HG03565 (cell line): ENCODE results near the gene GJB6.

ENCODE experiments used
- ATAC-seq: cut with Tn5 transposase; IDR thresholded peaks from one replicate; pipeline ENCODE4 v1.9.1; 2021; ENCODE audit warnings: mild to moderate bottlenecking, moderate library complexity; ENCODE audit not compliant: unreplicated experiment

The GJB6 gene

GRCh38 chr13:20227730-20228129 is 4.4 kb downstream of the GJB6 start:
- no peak for ATAC-seq

- no peak for ATAC-seq
These were observed 4.8 kb downstream of the GJB6 start for GRCh38 chr13:20227288-20227687.

DNA sequence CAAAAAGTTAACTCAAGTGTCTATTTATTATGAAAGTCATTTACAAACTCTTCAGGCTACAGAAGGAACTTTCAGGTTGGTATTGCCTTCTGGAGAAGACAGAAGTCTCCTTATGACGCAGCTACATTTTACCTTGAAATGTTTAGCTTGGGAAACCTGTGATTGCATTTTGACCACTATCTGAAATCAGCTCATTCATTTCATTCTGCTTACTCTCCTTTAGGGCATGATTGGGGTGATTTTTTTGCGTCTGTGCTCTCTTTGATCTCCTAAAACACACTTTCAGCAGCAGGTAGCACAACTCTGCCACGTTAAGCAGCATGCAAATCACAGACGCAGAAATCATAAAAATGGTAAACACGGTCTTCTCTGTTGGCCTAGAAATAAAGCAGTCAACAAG is 9.6 kb downstream of the GJB6 start:
- no peak for ATAC-seq

DNA sequence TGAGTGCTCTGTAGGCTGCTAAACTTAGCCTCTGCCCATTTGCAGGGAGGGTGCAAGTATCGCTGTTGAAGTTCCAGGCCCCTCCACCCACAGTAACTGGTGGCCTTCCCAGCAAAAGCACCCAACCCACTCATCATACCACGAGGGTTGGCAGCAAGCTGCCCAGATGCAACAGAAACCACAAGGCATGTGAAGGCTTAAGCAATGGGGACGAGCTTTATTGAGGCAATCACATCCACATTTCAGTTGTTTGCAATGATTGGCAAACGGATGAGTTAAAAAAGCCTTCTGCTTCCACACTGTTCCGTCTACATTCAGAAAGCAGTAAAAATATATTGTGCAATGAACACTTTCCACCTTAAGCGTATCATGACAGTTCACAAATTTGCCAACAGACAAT is 10.3 kb downstream of the GJB6 start:
- no peak for ATAC-seq

GRCh38 chr13:20219577-20219976 is 12.5 kb downstream of the GJB6 start:
- peak; percentile 92 for ATAC-seq

DNA sequence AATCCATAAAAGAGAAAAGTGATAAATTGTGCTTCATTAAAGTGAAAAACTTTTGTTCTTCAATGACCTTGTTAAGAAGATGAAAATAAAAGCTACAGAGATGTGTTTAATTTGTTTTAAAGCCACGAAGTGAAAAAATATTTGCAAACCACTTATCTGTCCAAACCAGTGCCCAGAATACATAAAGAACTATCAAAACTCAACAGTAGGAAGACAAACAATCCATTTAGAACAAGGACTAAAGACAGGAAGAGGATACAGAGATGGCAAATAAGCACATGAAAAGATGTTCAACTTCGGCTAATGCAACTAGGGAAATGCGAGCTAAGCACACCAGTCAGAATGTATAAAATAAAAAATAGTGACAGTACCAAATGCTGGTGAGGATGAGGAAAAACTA is 15.0 kb downstream of the GJB6 start:
- no peak for ATAC-seq

DNA sequence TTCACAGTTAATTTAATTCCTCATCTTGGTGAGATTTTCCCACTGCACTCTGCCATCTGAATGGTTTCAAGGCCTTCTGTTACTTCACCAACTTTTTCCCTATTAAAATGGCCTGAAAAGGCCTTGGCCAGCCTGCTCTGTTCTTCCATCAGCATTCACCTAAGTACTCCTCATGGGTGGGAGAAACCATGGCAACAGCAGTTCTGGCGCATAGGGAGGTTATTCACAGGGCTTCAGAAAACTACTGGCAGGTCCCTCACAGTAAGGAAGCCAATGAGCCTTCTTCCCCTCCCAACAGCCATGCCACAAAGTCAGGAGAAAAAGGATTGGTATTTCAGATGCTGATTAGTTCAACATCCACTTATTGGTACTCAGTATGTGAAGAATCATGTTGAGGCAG is 22.2 kb downstream of the GJB6 start:
- no peak for ATAC-seq

DNA sequence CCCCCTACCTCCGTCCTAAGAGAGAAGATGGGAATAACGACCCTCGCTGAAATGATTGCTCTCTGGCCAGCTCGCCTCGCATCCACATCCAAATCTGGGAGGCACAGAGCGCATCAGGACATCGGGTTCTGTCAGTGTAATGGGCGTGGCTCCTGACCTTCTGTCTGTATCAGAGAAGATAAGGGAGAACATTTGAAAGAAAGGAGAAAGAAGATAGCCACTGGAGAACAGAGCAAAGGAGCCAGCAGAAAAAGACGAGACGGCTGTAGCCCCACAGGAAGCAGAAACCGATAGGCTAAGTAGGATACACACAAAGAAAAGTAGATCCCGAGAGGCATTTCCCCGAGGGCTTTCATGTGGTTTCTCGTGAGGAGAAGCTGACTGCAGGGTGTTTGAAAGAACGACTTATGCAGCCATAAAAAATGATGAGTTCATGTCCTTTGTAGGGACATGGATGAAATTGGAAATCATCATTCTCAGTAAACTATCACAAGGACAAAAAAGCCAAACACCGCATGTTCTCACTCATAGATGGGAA is 25.4 kb downstream of the GJB6 start:
- ATAC-seq: no peak

- no peak for ATAC-seq
These were observed 25.9 kb downstream of the GJB6 start for GRCh38 chr13:20206065-20206697.

DNA sequence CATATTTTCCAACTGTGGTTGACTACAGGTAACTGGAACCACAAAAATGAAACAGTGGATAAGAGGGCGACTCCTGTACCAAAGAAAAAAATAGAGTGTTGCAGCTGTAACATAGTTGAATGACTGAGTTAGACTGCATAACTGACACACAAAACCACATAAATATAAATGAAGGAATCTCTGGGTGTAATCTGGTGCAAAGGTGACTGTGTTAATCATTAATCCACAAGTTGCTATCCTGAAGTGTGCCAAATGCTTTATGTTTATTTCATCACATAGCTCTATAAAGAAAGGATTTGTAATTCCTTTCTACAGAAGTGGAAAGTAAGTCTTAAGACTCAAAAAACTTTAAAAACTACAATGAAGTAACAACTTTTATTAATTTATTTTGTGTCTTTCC is 33.3 kb downstream of the GJB6 start:
- no peak for ATAC-seq

DNA sequence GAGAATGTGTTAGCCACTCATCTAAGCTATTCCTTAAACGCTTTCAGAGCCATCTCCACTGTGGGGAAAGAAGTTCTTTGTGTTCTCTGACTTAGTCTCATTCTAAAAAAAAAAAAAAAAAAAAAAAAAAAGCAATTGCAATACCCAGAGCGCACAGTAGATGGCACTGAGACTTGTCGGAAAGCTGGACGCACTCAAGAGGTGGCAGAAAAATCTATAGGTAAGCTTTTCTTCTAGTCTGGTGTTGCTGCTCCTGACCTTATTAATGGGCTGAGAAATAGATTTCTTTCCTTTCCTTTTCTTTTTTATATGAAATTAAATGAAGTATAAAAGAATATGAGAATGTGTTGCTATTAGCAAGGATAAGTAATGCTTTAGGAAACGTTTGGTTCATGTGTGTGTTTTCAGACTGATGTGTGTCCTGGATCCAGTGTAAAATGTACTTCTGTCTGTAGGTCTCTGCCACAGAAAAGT is 34.7 kb downstream of the GJB6 start:
- ATAC-seq: no peak

DNA sequence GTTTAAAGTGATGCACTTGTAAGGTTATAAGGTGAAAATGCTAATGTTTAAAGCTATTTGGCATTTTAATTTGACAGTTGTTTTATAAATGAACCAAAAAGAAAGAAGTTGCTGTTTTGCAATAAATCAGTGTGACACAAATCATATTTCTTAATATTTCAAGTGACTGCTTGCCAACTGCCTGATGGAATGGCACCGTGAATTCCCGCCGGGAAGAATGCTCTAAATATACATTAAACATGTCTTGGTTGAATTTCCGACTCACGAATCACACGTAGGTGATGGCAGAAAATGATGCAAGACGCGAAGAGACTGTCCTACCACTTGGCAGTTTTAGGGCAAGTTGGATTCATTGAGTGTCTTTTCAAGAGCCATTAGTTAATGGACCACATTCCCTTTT is 36.3 kb downstream of the GJB6 start:
- no peak for ATAC-seq

DNA sequence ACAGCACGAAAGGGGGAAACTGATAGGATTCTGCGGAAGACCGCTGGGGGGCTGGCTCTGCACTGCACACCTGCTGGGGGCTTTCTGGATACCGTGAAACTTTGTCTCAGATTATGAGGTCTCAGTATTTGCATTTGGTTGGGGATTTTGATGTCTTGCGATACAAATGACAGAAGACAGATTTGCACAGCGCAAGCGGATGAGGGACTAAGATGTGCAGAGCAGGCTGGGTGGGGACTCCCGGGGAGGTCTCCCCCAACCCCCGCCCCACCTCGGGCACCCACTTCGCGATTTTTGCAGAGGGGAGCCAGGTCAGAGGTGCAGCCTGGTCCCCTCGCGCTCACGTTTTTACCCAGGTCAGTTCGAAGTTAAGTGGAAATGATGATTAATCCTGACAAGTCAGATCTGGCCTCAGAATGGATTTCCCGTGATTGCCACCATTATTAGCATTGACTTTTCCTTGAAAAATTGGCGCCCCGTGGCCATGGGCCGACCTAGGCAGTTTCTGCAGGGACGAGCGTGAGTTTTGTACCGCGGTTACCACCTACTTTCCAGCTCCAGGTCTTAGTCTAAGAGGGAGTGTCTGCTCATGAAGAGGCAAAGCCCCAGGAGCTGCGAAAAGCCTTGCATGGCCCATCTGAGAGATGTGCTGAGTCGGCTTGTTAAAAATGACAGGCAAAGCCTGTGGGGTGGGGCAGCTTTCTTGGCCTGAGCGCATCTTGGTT is 38.0 kb downstream of the GJB6 start:
- peak; percentile 39 for ATAC-seq

DNA sequence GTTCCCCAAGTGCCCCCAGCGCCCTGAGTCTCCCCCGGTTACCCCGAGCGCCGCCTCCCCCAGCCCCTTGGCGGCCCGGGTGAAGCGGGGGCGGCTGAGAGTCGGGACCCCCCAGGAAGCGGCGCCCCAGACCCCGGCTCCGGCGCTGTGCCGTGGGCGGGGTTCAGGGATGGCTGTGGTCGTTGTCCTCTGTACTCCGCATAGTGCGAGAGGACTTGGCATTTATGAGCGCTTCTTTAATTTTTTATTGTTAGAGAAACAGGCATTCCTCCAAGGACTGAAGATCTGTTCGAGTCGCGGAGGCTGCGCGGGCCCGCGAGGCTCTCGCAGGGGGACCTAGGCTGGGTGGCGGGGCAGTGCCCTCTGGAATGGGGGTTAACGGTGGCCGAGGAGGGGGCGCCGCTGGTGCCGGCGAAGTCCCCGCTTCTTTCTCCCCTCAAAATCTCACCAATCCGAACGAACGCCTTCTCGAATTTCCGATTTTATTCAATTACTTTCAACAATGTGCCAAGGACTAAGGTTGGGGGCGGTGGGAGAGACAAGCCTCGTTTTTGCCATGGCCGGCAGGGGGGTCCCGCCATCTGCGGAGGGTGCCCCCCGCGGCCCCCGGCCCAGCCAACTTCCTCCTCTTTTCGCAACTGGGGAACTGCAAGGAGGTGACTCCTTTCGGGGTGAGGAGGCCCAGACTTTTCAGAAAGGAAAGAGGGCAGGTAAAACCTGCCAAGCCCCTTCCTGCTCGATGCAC is 38.8 kb downstream of the GJB6 start:
- ATAC-seq: no peak

GRCh38 chr13:20192836-20193161 is 39.3 kb downstream of the GJB6 start, which contains the start of gene GJB2:
Gene GJB2, minus strand, starts transcription at chr13:20192938. Its CDS starts 3,357 bp downstream, at chr13:20189581.
- no peak for ATAC-seq

DNA sequence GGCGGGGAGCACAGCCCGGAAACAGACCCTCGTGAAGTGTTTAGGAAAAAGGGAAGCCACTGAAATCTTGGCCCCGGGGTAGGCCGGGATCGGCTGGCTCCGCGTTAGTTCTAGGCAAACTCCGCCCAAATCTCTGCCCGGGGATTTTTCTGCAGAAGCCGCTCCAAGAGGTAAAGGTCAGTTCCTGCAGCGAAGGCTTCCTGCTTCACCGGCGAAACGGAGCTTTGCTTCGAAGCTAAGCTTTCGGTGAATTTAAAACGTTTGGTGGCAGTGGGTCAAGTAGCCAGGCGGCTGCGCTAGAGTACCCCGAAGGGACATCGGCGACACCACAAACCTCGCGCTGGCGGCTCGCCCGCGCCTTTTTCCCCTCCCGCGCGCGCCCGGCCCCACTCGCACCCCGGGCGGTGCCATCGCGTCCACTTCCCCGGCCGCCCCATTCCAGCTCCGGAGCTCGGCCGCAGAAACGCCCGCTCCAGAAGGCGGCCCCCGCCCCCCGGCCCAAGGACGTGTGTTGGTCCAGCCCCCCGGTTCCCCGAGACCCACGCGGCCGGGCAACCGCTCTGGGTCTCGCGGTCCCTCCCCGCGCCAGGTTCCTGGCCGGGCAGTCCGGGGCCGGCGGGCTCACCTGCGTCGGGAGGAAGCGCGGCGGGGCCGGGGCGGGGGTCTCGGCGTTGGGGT is 39.8 kb downstream of the GJB6 start:
- ATAC-seq: no peak

DNA sequence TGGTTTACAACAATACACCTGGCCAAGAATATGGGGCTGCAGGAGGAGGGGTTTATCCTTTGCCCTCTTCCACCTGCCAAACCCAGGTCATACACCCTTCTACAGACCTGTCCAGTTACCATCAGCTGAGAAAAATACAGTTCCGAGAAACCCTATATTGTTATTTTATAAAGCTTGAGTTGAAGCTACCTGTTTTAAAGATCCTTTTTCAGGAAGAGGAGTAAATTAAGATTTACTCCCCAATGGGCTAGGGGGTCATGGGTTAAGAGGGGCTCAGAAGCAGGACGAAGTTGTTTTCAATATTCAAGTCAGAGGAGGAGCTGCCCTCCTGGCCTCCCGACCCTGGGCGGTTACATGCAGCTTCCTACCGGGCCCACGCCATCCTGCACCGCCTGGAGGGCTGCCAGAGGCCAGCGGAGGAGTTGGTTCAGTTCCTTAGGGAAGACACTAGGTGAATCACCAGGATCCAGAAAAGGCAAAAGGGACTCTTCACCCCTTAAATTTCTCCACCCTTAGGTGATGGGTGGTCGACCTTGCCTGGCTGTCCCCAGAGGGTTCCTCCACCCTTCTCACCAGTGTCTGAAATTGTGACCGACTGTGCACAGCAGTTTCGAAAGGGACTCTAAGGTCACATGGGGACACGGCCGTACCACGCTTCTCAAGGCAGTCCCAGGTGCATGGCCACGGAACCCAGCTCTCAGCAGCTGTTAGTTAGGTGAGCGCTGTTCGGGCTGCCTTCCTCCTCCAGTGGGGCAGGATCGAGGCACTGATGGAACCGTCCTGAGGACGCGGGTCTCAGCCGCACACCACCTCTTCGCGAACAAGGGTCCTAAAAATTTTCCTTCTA is 40.6 kb downstream of the GJB6 start:
- no peak for ATAC-seq

DNA sequence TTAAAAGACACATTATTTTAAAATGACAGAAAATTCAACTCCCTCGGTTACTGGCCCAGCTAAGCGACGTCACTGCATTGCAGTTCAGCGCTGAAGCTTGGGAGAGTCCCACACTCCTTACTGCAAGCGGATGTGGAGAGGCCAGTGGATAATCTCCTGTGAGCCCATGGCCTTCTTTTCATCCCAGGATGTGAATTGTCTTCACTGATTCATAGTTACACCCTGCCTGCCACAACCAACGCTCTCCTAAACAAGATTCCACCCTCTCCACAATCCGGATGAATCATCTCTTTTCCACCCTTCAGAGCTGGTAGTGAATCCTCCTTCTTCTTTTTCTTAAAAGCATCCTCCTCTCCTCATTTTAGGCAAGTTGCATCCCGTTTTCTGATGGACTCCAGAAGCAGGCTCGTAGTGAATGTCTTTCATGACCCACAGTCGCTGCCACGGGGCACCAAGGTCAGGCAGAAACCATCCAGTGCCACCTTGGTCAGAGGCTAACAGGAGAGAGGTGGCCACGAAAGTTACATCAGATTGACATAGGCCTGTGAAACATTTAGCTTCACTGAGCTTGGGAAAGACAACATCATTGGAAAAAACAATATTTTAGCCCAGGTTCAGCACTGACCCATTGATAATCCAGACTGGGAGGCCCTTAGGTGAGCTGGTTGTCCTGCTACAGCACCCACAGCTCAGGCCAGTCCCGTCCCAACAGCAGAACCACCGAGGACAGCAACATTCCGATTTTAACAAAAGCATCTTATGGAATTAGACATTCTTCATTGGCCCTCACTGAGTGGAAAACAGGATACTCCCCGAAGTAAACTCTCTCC is 41.4 kb downstream of the GJB6 start:
- ATAC-seq: no peak

DNA sequence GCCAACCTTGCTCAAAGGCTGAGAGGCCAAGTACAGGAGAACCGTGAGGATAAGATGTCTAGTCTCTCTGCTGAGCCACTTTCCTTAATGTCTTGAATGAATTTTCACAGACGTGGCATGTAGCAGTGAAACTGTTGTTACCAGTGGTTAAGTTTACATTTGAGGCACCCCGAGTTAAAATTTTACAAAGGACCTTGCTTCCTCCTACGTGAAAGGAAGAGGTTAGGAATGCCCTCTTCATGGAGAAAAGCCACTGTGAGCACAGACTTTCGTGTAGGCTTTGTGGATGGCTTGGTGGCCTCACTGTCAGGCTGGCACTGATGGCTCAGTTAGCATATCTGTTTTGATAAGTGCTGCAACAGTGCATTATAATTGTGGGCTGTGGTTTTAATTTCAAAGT is 42.0 kb downstream of the GJB6 start:
- no peak for ATAC-seq
